D721Med (cell line): ENCODE results near the gene PSEN1.
A peak's percentile ranks its signal among the peaks of the same experiment; 100 is the strongest.

Experiments used
- DNase-seq: peaks from one replicate; pipeline ENCODE4 v3.0.0; 2011; ENCODE audit warnings: low spot score; ENCODE audit not compliant: insufficient read length
- FAIRE-seq: peaks from 2 replicates; lab custom pipeline; 2011; peaks lifted over from hg19 to GRCh38; lab: Jason Lieb, UNC
- CTCF ChIP-seq: IDR thresholded peaks from 2 replicates; pipeline ENCODE4 v1.5.1; 2012; ENCODE audit warnings: mild to moderate bottlenecking, control low read depth; ENCODE audit not compliant: insufficient read depth; ENCODE audit errors: missing control alignments

PSEN1 gene

DNA sequence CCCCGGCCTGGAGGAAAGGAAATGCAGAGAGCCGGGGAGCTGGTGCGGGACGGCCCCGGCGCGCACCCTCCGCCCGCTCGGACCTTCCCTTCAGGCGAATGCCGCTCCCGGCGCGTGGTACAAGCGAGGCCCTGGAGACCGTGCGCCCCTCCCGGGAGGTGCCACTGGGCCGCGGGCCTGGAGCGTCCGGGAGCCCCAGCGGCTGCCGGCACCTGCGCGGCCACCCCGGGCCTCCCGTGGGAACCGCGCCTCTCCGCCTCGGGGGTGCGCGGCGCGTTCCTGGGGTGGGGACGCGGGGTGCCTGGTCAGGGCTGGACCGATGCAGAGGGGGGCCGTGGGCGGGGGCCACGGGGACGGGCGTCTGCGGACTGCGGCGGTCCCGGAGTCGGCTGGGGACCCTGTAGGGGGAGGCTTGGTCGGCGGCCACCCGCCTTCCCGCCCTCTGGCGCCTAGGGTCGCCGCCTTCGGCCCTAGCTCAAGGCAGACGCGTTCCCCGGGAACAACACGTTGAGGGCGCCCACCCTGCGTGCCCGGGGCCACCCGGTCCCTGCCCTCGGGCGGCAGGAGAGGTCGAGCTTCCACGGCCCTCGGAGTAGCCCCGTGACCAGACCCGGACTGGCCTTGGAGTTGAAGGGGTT is 101.6 kb downstream of the PSEN1 start:
- no peak for TF ChIP-seq CTCF
- peak; percentile 24 for DNase-seq
- FAIRE-seq = no peak

- TF ChIP-seq CTCF = no peak
- FAIRE-seq (no peak), DNase-seq (no peak)
These were observed 102.1 kb downstream of the PSEN1 start for GRCh38 chr14:73238424-73238852.

GRCh38 chr14:73238941-73239340 is 102.6 kb downstream of the PSEN1 start:
- FAIRE-seq = no peak
- no peak for DNase-seq
- no peak for TF ChIP-seq CTCF

DNA sequence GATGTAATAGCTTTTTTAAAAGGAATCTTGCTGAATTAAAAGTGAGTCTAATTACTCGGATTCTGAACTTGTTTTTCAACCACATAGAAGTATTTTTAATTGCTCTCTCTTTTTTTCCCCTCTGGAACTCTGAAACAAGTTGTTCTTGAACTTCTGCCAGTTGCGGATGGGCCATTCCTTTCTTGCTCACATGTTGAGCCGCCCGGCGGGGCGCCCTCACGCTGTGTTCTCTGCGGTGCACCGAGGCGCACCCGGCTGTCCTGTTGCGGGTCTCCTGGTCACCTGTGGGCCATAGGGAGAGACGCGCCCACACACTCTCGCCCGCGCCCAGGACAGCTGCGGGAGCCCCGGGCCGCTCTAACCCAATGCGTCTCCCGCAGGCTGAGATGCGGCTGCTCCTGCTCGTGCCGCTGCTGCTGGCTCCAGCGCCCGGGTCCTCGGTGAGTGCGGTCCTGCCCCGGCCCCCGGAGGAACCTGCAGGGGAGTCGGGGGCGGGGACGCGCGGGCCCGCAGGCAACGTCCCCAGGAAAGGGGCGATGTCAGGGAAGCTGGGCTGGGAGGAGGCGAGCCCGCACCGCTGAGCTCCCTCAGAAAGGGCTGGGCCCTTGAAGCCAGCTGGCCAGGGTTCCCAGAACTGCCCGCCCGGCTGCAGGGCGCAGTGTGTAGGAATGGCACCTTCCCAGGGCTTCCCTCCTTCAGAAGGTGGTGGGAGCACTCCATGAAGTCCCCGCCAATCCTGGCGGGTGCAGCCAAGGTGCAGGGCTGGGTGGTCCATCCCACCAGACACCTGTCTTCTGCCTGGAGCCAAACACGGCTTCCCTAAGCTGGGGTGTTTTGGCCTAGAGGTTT is 103.3 kb downstream of the PSEN1 start:
- FAIRE-seq = no peak
- TF ChIP-seq CTCF = no peak
- DNase-seq = no peak

GRCh38 chr14:73240816-73241480 is 104.6 kb downstream of the PSEN1 start:
- no peak for TF ChIP-seq CTCF
- peak; percentile 13 for DNase-seq
- no peak for FAIRE-seq

DNA sequence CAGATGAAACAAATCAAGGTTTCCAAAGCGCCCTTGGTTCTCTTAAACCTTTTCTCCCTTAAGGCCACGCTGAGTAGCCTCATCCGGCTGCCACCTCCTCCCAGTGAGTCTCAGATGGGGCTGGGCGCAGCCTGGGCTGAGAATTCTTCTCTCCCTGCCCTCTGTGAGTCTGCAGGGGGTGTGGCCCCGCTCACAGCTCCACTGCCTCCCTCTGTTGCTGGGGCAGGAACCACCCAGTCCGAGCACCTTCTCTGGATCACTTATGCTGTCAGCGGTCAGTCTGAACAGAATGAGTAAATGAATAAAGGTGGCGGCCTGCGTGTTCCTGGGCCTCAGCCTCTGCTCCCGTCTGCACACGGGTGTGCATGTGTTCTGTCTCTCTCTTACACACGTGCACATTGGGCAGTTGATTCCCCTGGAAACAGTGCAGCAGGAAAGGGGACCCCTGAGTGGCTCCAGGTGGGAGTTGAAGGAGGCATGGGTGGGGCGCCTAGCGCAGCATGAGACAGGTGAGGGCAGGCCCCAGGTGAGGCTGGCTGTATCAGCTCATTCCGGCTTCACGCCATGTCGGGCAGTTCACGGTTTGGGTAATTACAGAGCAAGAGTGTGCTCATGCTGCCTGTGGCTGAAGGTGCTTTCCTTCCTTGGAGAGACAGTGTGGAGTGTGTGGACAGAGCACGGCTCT is 105.3 kb downstream of the PSEN1 start:
- FAIRE-seq (no peak), DNase-seq (no peak)
- TF ChIP-seq CTCF = no peak
